Peyer's patch (tissue), 4 donors: Measurements from ENCODE around the gene PIKFYVE.

Experiments
- CTCF ChIP-seq, 6 experiments: fragments of 450-650 bp in 4 of 6; fragments of 200-600 bp in 2 of 6; sonication (generic) in 1 of 6; IDR thresholded peaks; one replicate each; pipeline ENCODE4 v1.5.1; 2017 to 2019; ENCODE audit warnings: antibody characterized with exemption in 6 of 6, mild to moderate bottlenecking in 3 of 6, moderate library complexity in 1 of 6
- POLR2A ChIP-seq, 2 donors: fragments of 450-650 bp; IDR thresholded peaks; one replicate each; pipeline ENCODE4 v1.5.1; 2017; ENCODE audit warnings: antibody characterized with exemption in 2 of 2, mild to moderate bottlenecking in 2 of 2, moderate library complexity in 2 of 2

- no peak for TF ChIP-seq CTCF (IDR thresholded peaks at IDR 0.05)
- TF ChIP-seq POLR2A (IDR thresholded peaks at IDR 0.05): no peak
Measured at GRCh38 chr2:208311954-208312353, 45.9 kb downstream of the PIKFYVE start.
